Upper lobe of left lung (tissue), 4 donors: ENCODE measurements around the gene KMT5B.

ENCODE experiments used
- EP300 ChIP-seq, 4 donors: sonication (generic); formaldehyde crosslinking; IDR thresholded peaks; one replicate each; pipeline ENCODE4 v1.5.1; 2017; ENCODE audit warnings: antibody characterized with exemption in 4 of 4, control low read depth in 2 of 4
- POLR2A ChIP-seq, 4 donors: fragments of 450-650 bp; IDR thresholded peaks; one replicate each; pipeline ENCODE4 v1.5.1; 2016 to 2017; ENCODE audit warnings: antibody characterized with exemption in 4 of 4, mild to moderate bottlenecking in 2 of 4
- POLR2AphosphoS5 ChIP-seq, 2 donors: sonication (generic); formaldehyde crosslinking; IDR thresholded peaks; one replicate each; pipeline ENCODE4 v1.5.1; 2017; ENCODE audit warnings: antibody characterized with exemption in 2 of 2
- TF ChIP-seq, protein P1 (sequence below), 6 experiments: fragments of 450-650 bp in 4 of 6; fragments of 200-600 bp in 2 of 6; sonication (generic) in 2 of 6; IDR thresholded peaks; one replicate each; pipeline ENCODE4 v1.5.1; 2016 to 2019; ENCODE audit warnings: antibody characterized with exemption in 6 of 6

DNA sequence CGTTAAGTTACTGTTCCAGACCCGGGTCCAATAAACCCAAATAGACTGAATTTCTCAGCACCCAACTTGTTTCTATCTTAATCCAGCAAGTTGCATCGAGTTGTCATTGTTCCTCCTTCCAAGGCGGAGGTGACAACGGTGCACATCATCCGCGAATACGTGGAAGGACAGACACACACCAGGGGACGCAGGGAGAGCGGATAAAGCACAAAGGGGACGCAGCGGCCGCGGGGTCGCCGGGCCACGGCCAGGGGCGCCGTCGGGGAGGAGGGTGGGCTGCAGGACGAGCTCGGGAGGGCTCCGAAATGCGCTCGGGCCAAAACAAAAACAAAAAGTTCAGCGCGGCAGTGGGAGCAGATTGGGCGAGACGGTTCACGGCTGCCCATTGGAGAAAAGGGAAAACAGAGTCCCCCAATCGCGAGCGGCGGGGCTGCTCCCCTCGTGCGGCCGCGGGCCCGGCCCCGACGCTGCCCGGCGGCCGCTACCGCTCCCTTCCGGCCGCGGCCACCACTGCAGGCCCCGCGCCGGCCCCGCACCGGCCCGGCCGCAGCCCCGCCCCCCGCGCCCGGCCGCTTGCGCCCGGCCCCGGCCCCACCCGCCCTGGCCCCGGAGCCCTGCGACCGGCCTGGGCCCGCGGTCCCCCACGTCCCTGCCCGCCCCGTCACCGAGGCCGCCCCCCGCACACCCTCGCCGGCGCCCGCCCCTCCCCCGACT lies 518 bp downstream of the KMT5B start:
- TF ChIP-seq, protein P1, sequence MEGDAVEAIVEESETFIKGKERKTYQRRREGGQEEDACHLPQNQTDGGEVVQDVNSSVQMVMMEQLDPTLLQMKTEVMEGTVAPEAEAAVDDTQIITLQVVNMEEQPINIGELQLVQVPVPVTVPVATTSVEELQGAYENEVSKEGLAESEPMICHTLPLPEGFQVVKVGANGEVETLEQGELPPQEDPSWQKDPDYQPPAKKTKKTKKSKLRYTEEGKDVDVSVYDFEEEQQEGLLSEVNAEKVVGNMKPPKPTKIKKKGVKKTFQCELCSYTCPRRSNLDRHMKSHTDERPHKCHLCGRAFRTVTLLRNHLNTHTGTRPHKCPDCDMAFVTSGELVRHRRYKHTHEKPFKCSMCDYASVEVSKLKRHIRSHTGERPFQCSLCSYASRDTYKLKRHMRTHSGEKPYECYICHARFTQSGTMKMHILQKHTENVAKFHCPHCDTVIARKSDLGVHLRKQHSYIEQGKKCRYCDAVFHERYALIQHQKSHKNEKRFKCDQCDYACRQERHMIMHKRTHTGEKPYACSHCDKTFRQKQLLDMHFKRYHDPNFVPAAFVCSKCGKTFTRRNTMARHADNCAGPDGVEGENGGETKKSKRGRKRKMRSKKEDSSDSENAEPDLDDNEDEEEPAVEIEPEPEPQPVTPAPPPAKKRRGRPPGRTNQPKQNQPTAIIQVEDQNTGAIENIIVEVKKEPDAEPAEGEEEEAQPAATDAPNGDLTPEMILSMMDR (IDR thresholded peaks at IDR 0.05) = peak; percentile 33 to 67 (median 51)
- TF ChIP-seq EP300 (IDR thresholded peaks at IDR 0.05) = no peak
- peak; percentile 20 to 68 for TF ChIP-seq POLR2AphosphoS5 (IDR thresholded peaks at IDR 0.05)
- peak in 1 of 4 donors; percentile 48 for TF ChIP-seq POLR2A (IDR thresholded peaks at IDR 0.05)
